IPS DF 4.7 (cell line): ENCODE data around the gene PLPPR4.
"Not testable (repeated sequence)": the region's sequence is repeated elsewhere in the genome, so short reads cannot be mapped to it uniquely, and the experiment has no call there.

Experiments
- DNase-seq: peaks from one replicate; pipeline ENCODE4 v3.0.0-alpha.2; 2013; ENCODE audit warnings: low spot score; ENCODE audit errors: extremely low read depth

Gene PLPPR4

DNA sequence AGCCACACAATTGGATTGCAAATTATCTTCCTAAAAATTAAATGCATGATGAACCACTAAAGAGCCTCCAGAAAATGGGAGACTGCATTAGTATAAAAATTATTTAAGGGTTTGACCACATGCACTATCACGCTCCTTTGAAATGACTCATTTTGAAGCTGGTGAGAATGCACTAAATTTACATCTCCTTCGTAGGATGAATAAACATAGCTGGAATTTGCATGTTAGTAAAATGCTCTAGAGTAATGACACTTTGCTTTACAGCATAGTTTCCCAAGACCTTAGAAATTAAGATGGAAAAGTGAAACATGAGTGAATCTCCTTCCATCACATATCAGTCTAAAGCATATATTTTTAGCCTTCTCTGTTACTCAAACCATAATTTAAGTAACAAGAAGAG is 2.4 kb downstream of the PLPPR4 start:
- no peak for DNase-seq

DNA sequence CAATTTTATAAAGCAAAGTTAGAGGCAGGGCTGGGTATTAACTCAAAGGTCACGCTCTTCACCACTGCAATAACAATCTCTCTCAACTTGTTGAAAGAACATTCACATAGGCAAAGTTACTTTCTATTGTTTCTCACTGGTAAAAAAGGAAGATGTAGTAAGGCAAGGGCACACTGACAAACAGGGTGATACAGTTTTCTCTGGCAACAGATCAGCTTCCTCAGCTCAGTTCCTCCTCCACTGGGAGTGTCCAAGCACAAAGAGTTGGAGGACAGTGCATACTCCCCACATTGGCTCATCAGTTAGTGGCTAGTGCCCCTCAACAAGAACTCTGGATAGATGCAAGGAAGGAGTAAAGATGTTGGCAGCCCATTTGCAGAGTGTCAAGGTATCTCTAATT is 3.7 kb downstream of the PLPPR4 start:
- DNase-seq = no peak

DNA sequence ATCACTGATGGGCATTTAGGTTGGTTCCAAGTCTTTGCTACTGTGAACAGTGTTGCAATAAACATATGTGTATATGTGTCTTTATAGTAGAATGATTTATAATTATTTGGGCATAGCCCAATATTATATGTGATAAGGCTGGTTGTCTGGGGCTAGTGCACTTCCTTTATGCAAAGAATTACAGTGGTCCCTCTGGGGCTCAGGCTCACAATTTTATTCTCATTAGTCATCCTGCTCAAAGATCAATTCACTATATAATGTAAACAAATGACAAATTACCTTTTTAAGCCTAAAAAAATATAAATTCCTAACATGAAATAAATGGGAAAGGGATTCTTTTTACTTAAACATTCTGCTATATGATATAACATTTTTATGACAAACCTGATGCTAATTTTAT is 5.0 kb downstream of the PLPPR4 start:
- no peak for DNase-seq

DNA sequence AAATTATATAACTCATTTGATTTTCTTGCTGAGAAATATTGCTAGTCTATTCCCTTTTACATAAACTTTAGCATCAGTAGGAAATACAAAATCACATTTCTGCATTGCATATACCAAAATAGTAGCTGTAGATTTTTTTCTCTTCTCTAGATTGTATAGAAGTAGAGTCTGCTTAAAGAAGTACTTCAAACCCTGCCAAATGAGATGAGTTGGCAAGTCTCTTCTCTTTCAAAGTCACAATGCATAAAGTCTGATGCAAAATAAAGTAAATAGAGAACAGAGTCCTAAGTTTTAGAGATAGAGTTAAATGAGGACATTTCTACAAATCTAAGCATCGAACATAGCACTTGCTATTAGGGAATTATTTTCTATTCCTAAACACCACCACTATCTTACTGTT is 6.4 kb downstream of the PLPPR4 start:
- DNase-seq = no peak

DNA sequence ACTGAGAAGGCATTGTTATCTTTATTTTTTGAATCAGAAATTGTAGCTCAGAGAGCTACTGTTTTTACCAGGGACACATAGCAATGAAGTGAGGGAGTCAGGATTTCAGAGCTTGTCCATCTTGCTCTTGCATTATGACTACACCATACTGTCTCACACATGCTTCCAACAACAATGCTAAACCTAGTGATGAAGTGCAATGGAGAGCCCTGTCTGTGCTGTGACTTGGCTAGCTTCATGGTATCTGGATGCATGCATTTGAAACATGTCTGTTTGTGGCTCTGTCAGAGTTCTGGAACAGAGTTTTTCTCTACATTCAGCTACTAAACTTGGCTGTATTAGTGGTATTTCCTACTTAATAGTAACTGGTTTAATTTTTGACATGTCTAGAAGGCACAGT is 7.0 kb downstream of the PLPPR4 start:
- no peak for DNase-seq

DNA sequence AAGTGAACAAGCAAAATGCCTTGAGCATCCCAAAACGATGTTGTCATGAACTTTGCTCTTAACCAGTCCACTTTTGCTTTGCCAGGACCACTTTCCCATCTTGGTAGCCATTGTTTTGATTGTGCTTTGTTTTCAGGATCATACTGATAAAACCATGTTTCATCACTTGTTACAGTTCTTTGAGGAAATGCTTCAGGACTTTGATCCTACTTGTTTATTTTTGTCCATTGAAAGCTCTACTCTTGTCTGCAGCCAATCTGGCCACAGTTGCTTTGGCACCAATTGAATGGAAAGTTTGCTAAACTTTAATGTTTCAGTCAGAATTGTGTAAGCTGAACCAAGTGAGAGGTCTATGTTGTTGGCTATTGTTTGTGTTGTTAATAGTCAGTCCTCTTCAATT is 12.8 kb downstream of the PLPPR4 start:
- DNase-seq = no peak

DNA sequence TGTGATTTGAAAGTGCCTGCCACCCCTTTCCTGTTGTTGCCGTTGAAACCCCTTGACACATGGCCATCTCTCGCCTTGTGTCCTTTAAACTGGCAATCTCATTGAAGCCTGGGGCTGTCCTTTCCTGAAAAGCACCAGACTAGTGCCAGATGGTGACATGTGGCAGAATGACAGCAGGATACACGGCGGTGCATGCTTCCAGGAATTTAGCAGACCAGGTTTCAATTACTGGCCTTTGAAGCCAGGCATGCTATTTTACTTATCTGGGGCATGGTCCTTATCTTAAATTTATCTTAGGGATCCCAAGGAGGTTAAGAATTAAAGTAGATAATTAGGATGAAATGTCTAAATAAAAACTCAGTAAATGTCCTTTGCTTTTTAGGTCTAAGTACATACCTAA is 15.2 kb downstream of the PLPPR4 start:
- DNase-seq = no peak

DNA sequence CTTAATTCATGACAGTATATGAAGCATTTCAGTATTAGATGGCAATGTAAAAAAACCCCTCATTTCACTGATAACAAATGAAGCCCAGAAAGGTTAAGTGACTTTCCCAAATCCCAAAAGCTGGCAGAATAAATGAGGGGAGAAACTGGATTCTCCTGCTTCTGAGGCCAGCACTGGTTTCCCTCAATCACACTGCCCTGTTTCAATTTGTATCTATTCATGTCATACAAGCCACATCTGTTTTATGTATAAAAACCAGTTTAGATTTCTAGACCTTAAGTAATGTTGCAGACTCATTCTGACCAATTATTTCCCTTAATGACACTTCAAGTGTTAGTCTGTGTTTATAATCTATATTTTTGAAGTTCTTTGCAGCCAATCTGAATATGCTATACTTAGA is 16.8 kb downstream of the PLPPR4 start:
- no peak for DNase-seq

DNA sequence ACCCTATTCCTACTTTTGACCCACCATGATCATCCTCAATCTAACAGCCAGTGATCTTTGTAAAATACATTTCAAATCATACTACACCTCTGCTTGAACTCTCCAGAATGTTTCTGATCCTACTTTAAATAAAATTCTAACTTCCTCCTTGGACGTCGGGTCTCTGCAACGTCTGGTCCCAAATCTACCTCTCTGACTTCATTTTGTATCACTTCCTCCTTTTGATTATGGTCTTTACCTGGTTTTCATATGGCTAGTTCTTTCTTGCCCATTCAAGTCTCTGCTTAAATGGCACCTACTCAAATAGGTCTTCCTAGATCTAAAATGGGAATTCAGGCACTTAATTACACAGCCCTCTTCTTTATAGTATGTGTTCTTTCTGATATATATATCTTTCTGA is 18.2 kb downstream of the PLPPR4 start:
- no peak for DNase-seq

DNA sequence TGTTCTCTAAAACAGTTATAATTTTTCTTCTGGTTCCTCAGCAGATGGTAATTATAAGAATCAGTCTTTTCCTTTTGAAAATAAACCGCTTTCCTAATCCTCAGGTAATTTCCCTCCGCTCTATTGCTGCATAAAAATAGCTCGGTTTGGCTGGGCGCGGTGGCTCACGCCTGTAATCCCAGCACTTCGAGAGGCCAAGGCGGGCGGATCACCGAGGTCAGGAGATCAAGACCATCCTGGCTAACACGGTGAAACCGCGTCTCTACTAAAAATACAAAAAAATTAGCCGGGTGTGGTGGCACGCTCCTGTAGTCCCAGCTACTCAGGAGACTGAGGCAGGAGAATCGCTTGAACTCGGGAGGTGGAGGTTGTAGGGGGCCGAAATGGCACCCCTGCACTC is 19.2 kb downstream of the PLPPR4 start:
- DNase-seq = not testable (repeated sequence)

DNA sequence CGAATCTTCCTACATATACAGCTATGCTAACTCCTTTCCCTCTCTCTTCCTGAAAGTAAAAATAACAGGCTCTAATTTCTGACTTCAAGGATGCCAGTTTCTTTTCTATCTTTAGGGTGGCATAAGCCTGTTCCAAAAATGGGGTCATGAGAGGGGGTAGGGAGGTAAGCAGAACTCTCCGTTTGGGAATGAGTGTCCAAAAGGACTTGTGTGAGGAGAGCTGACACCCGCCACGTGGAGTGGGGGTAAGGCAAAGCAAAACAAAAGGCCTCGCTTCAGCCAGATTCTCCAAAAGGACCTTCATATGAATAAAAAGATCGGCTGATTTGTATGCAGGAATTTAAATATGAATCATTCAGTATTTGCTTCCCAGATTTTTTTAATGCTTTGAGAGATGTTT is 28.6 kb downstream of the PLPPR4 start:
- no peak for DNase-seq

DNA sequence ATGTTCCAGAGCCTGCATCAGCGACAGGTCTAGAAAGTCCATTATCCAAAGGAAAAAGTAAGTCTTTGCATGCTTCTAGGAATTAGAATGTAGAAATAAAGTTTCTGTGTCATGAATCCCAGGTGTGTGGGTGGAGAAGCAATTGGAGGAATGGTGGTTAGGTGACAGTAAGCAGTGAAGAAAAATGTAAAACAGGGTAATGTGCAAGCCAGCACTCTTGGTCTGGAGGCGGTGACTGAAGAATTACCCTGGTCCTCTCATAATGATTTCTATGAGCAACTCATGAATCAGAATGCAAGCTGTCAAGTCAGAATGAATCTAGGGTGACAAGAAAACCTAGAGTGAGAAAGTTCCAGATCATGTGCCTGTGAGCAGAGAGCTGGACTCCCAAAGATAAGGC is 33.6 kb downstream of the PLPPR4 start:
- DNase-seq = no peak

DNA sequence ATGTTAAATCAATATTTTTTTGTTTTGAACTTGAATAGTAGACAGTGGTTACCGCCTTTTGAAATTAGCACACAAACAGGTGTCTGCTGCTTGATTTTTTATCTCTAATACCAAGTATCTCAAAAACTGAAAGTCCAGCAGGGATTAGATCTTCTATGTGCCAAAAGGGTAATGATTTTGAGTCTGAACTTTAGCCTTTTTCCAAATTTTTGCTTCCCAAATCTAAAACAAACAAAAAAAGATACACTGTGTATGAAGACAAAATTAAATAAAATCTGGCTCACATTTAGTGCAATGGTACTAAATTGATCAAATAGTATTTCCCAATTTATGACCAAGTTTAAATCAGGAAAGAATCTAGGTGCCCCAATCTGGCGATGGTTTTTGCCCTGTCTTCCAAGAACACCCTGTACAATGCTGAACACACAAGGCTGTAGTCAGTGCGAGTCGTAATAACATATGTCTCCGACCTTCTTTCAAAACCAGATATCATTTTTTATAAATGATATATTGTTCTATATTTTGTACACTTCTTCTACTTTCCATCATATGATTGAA is 40.5 kb downstream of the PLPPR4 start:
- DNase-seq = no peak

DNA sequence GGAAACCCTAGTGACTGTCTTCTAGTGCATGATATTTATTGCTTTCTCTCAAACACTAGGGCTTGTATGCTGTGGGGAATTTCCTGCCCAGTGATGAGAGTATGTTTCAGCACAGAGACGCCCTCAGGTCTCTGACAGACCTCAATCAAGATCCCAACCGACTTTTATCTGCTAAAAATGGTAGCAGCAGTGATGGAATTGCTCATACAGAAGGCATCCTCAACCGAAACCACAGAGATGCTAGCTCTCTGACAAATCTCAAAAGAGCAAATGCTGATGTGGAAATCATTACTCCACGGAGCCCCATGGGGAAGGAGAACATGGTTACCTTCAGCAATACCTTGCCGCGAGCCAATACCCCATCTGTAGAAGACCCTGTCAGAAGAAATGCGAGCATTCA is 41.3 kb downstream of the PLPPR4 start:
- no peak for DNase-seq

DNA sequence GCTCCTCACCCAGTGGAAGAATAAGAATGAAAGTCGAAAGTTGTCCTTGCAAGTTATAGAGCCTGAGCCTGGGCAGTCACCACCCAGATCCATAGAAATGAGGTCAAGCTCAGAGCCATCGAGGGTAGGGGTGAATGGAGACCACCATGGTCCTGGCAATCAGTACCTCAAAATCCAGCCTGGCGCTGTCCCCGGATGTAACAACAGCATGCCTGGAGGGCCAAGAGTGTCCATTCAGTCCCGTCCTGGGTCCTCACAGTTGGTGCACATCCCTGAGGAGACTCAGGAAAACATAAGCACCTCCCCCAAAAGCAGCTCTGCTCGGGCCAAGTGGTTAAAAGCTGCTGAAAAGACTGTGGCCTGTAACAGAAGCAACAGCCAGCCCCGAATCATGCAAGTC is 41.8 kb downstream of the PLPPR4 start:
- DNase-seq = no peak

DNA sequence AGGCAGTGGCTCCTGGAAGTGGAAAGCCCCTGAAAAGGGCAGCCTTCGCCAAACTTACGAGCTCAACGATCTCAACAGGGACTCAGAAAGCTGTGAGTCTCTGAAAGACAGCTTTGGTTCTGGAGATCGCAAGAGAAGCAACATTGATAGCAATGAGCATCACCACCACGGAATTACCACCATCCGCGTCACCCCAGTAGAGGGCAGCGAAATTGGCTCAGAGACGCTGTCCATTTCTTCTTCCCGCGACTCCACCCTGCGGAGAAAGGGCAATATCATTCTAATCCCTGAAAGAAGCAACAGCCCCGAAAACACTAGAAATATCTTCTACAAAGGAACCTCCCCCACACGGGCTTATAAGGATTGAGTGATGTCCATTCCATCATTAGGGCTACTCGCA is 42.4 kb downstream of the PLPPR4 start:
- peak; percentile 5 for DNase-seq

DNA sequence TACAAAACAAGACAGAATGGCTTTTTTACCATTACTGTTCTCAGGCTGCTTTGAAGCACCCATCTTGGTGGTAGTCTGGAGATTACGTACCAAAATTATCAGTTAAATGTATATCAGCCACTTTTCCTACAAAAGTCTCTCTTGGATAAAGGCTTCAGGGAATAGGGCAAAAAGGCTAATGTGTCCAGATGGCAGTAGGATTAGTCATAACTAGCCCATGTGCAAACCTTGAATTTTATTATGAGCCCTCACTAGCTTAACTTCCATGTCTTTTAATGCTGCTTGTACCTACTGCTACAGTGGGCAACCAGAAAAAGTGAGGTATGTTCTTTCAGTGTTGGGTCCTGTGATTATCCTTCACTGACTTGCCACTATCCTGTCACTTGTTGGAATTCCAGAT is 51.0 kb downstream of the PLPPR4 start:
- DNase-seq = no peak

DNA sequence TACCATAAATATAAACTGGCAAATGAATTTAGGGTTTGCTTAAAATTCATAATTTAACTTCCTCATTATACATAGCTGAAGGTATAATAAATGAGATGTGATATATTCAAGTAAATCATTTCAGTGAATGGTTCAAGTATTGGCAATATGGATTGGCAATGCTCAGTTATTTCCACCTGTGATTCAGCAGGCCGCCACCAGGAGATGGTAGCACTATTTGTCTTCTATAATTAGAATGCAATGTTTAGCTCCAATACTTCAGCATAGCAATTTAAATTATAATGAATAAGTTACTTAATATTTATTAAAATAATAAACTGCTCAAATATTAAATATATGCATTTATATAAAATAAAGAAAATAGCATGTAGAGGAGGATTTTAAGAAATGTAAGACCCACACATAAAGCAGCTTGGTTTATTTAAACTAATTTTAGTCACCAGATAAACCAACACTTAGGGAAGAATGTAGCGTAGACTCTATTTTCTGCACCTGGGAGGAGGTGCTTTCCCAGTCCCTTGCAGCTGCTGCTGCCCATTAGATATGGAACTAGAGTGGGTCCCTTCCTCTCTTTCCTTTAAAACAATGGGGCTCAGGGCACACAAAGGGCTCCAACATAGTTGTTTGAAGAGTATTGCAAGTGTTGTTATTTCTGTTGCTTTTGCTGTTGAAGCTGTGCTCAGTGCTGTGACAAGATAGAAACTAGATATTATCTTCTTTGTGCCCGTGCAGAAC is 62.1 kb downstream of the PLPPR4 start:
- no peak for DNase-seq

DNA sequence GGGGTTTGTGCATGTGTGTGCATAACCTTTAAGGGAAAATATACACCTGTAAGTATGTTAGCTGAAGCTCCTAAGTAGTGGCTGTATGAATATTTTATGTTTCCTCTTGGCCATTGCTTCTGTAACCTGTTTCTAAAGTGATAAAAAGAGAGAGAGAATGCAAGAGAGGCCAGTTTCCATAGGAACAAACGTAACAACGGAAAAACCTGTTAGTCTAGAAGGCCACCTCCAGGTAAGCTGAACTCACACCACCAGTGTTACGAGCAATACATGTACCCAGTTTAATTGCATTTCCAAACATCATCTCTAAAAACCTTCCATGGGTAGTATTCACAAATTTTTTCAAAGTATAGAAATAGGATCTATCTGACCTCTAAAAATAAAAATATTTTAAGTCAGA is 63.1 kb downstream of the PLPPR4 start:
- DNase-seq = peak; percentile 46

DNA sequence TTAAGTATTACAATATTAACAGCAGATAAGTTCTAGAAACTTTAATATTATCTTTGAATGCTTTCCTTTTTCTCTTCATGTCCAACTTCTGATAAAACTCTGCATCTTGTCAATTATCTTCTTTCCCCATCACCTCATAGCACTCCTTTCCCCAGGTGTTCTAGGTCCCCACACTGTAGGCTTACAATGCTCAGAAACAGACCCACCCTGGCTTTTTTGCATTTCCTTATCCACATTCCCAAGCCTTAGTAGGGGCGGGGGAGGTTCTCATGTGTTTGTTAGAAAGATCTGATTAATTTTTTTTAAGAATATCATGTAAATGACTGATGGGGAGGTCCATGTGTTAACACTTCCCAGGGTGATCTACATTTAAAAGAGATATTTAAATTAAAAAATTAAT is 63.9 kb downstream of the PLPPR4 start:
- DNase-seq = no peak

DNA sequence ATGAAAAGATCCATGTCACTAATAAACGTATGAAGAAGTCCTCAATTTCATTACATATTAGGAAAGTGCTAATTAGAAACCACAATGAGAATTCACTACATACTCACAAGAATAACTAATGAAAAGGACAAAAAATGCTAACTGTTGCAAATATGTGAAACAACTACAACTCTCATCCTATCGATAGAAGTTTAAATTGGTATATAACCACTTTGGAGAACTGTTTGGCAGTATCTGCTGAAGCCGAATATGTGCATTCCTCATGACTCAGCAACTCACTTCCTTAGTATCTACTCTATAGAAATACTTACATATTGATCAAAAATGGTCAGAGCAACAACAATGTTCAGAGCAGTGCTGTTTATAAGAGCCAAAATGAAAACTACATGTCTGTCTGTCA is 66.8 kb downstream of the PLPPR4 start:
- DNase-seq = no peak

DNA sequence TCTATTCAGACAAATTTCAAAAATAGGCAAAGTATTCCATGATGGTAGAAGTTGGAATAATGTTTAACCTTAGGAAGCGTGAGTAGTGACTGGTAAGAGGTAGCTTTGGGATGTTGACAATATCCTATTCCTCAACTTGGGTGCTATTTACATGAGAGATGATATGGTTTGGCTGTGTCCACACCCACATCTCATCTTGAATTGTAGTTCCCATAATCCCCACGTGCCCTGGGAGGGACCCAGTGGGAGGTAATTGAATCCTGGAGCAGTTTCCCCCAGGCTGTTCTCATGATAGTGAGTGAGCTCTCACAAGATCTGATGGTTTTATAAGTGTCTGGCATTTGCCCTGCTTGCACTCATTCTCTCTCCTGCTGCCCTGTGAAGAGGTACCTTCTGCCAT is 67.3 kb downstream of the PLPPR4 start:
- DNase-seq = no peak

DNA sequence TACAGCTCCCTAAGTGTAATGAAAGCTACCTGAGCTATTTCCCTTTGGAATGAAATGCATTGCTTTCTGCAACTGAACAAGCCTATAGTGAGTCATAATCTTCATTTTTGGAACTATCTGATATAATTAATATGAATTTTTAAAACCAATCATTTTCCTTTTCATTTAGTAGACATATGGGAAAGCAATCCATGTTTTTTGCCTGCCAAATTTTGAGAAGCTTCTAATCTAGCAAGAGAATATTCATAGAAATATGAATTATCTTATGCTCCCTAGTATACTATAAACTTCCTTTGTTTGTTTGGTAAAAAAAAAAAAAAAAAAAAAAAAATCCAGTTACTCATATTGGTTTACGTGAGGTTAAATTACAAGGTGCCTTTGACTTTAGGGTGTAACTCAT is 68.3 kb downstream of the PLPPR4 start:
- DNase-seq = no peak

DNA sequence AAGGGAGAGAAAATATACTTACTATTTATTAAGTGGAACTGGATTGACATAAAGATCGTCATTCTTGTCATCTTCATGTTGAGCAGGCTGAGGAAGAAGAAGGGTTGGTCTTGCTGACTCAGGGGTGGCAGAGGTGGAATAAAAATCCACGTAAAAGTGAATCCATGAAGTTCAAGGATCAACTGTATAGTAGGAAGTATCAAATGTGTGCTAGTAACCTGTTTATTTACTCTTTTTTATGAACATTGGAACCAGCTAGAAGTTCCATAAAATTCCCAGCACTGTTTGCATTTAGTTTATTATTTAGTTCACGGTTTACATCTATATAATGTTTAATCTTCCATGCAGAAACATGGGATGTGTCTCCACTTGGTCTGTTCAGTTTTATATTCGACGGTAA is 70.7 kb downstream of the PLPPR4 start:
- no peak for DNase-seq
